Right kidney (tissue), 1 donor: ENCODE measurements around the gene INTS7.
"Not testable (repeated sequence)": the region's sequence is repeated elsewhere in the genome, so short reads cannot be mapped to it uniquely, and the experiment has no call there.

Source experiments
- DNase-seq: peaks from one replicate; pipeline ENCODE4 v3.0.0-alpha.2; 2016

Gene INTS7

GRCh38 chr1:212040629-212041412 is 5.5 kb upstream of the INTS7 start:
- no peak for DNase-seq

- no peak for DNase-seq
Observed at GRCh38 chr1:212039622-212040021, 4.3 kb upstream of the INTS7 start.

- no peak for DNase-seq
Observed at GRCh38 chr1:212037900-212038299, 2.5 kb upstream of the INTS7 start.

GRCh38 chr1:212035835-212036605 is 663 bp upstream of the INTS7 start:
- DNase-seq, result no peak

- DNase-seq, result no peak
Observed at GRCh38 chr1:212034516-212035122, 738 bp downstream of the INTS7 start.

- DNase-seq, result no peak
Observed at GRCh38 chr1:212030936-212031528, 4.3 kb downstream of the INTS7 start.

- DNase-seq, result not testable (repeated sequence)
Observed at GRCh38 chr1:212027727-212028126, 7.6 kb downstream of the INTS7 start.

GRCh38 chr1:212024469-212025149 is 10.7 kb downstream of the INTS7 start:
- no peak for DNase-seq

GRCh38 chr1:212022908-212023307 is 12.4 kb downstream of the INTS7 start:
- DNase-seq, result not testable (repeated sequence)

GRCh38 chr1:212021563-212021962 is 13.8 kb downstream of the INTS7 start:
- DNase-seq, result no peak

GRCh38 chr1:212020975-212021374 is 14.4 kb downstream of the INTS7 start:
- DNase-seq, result no peak

GRCh38 chr1:212013672-212014071 is 21.7 kb downstream of the INTS7 start:
- DNase-seq, result no peak

GRCh38 chr1:212012034-212012740 is 23.2 kb downstream of the INTS7 start:
- peak; percentile 4 for DNase-seq

GRCh38 chr1:212010004-212010403 is 25.4 kb downstream of the INTS7 start:
- no peak for DNase-seq

- no peak for DNase-seq
Observed at GRCh38 chr1:212009561-212009960, 25.8 kb downstream of the INTS7 start.

GRCh38 chr1:212007886-212008285 is 27.5 kb downstream of the INTS7 start:
- no peak for DNase-seq

GRCh38 chr1:212007178-212007577 is 28.2 kb downstream of the INTS7 start:
- no peak for DNase-seq

GRCh38 chr1:212004895-212005608 is 30.3 kb downstream of the INTS7 start:
- no peak for DNase-seq

- no peak for DNase-seq
Observed at GRCh38 chr1:212002536-212002935, 32.8 kb downstream of the INTS7 start.

GRCh38 chr1:211997426-211997825 is 37.9 kb downstream of the INTS7 start:
- not testable (repeated sequence) for DNase-seq

- DNase-seq, result no peak
Observed at GRCh38 chr1:211991695-211992094, 43.7 kb downstream of the INTS7 start.
